Neural progenitor cell (in vitro differentiated cells): ENCODE results near the gene BLOC1S3. TPM values are rescaled to one million over a fixed set of nuclear protein-coding genes. Genes with fewer than 3 reads are reported as not detected.

Experiments
- DNase-seq: peaks from one replicate; pipeline ENCODE4 v3.0.0-alpha.2; 2016; ENCODE audit warnings: low spot score
- H2AFZ ChIP-seq: fragments of 200-600 bp; sonication (generic); replicated peaks from 2 replicates; pipeline ENCODE4 v1.6.1; 2016; ENCODE audit warnings: antibody characterized with exemption
- H3F3A ChIP-seq: fragments of 200-600 bp; sonication (generic); 2 replicates; pipeline ENCODE4 v1.6.1; 2016; ENCODE audit warnings: antibody characterized with exemption, low read depth
- H3K27ac ChIP-seq: fragments of 200-600 bp; sonication (generic); 2 replicates; pipeline ENCODE4 v1.5.1; 2016; ENCODE audit warnings: mild to moderate bottlenecking
- H3K27me3 ChIP-seq: fragments of 200-600 bp; sonication (generic); 2 replicates; pipeline ENCODE4 v1.6.1; 2016; ENCODE audit warnings: mild to moderate bottlenecking, moderate library complexity
- H3K36me3 ChIP-seq: fragments of 200-600 bp; sonication (generic); 2 replicates; pipeline ENCODE4 v1.5.1; 2016
- H3K4me1 ChIP-seq: fragments of 200-600 bp; sonication (generic); 2 replicates; pipeline ENCODE4 v1.6.1; 2016; ENCODE audit warnings: mixed run types
- H3K4me2 ChIP-seq: fragments of 200-600 bp; sonication (generic); 2 replicates; pipeline ENCODE4 v1.6.1; 2016
- H3K4me3 ChIP-seq: fragments of 200-600 bp; sonication (generic); 2 replicates; pipeline ENCODE4 v1.5.1; 2016
- H3K79me2 ChIP-seq: fragments of 200-600 bp; sonication (generic); 2 replicates; pipeline ENCODE4 v1.6.1; 2016; ENCODE audit warnings: low read depth
- H3K9ac ChIP-seq: fragments of 200-600 bp; sonication (generic); 2 replicates; pipeline ENCODE4 v1.6.1; 2016
- H3K9me3 ChIP-seq: fragments of 200-600 bp; sonication (generic); 2 replicates; pipeline ENCODE4 v1.5.1; 2016; ENCODE audit warnings: low read depth
- H4K20me1 ChIP-seq: fragments of 200-600 bp; sonication (generic); 2 replicates; pipeline ENCODE4 v1.6.1; 2016; ENCODE audit warnings: low read depth
- H3K27ac Mint-ChIP-seq: 3 replicates; pipeline ENCODE4 v1.8.0; 2021; ENCODE audit warnings: mixed read lengths
- H3K27me3 Mint-ChIP-seq: 2 replicates; pipeline ENCODE4 v1.8.0; 2022; ENCODE audit warnings: low read depth, mild to moderate bottlenecking, inconsistent platforms, moderate library complexity, mixed read lengths; ENCODE audit not compliant: insufficient read depth
- H3K36me3 Mint-ChIP-seq: 3 replicates; pipeline ENCODE4 v1.8.0; 2021; ENCODE audit warnings: mixed read lengths
- H3K4me1 Mint-ChIP-seq: 3 replicates; pipeline ENCODE4 v1.8.0; 2021; ENCODE audit warnings: mixed read lengths
- H3K4me3 Mint-ChIP-seq: 3 replicates; pipeline ENCODE4 v1.8.0; 2021; ENCODE audit warnings: mild to moderate bottlenecking, moderate library complexity, mixed read lengths
- H3K9me3 Mint-ChIP-seq: 3 replicates; pipeline ENCODE4 v1.8.0; 2020; ENCODE audit warnings: mixed read lengths
- EZH2 ChIP-seq: fragments of 200-600 bp; sonication (generic); IDR thresholded peaks from 2 replicates; pipeline ENCODE4 v1.6.1; 2017; ENCODE audit warnings: antibody characterized with exemption, mild to moderate bottlenecking, moderate library complexity
- EZH2phosphoT487 ChIP-seq: fragments of 200-600 bp; sonication (generic); IDR thresholded peaks from 2 replicates; pipeline ENCODE4 v1.6.1; 2017; ENCODE audit warnings: antibody characterized with exemption
- total RNA-seq: library from RNA; depleted of rRNA; stranded (reverse); fragments of >200 nt; gene quantifications from 2 replicates; pipeline ENCODE4 v1.2.3, GENCODE V29; 2015; ENCODE audit warnings: low replicate concordance
- TF ChIP-seq, protein P1 (sequence below): fragments of 200-600 bp; sonication (generic); IDR thresholded peaks from 2 replicates; pipeline ENCODE4 v1.5.1; 2017; ENCODE audit warnings: antibody characterized with exemption, mild to moderate bottlenecking

Gene BLOC1S3
- total RNA-seq, 1 donor from 2014 or later = 2.0 TPM

DNA sequence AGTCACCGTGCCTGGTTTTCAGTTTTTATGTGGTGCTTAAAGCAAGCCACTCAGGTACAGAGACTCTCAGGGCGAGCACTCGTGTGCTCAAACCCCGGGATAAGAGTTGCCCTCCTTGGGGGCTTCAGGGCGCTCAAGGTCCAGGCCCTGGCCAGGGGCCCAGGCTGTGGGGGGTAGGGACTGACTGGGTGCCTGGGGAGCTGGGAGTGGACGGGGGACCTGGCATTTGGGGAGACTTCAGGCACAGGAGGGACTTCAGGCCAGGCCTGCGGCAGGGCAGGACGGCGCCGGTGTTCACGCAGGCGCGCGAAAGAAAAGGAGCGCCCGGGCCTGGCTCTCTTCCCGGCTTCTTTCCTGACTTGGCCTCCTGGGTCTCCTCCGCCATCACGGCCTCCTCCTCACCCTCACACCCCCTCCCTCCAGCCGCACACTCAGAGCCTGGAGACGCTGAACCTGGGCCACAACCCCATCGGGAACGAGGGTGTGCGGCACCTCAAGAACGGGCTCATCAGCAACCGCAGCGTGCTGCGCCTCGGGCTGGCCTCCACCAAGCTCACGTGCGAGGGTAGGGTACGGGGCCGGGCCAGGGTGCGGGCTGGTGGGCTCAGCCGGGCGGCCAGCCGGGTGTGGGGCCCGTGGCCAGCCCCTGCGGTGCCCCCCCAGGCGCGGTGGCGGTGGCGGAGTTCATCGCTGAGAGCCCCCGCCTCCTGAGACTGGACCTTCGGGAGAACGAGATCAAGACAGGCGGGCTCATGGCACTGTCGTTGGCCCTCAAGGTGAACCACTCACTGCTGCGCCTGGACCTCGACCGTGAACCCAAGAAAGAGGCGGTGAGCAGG, 33.9 kb upstream of the BLOC1S3 start:
- Mint-ChIP-seq H3K27me3 (peaks cover 8% of the 10 kb centered on the region), H3K27ac (no peak overlapping the region), H3K4me1 (no peaks in the 10 kb centered on the region), H3K4me3 (no peak overlapping the region), H3K9me3 (no peaks in the 10 kb centered on the region), H3K36me3 (peaks cover 7% of the 10 kb centered on the region)
- no peak overlapping the region for H3K27ac ChIP-seq
- H3K4me1 ChIP-seq = no peaks in the 10 kb centered on the region
- no peak overlapping the region for H3K9ac ChIP-seq
- no peaks in the 10 kb centered on the region for H3K79me2 ChIP-seq
- H2AFZ ChIP-seq = no peak overlapping the region
- peaks cover 6% of the 10 kb centered on the region for H4K20me1 ChIP-seq
- H3K4me3 ChIP-seq = no peak overlapping the region
- H3K9me3 ChIP-seq = no peaks in the 10 kb centered on the region
- H3K27me3 ChIP-seq = no peaks in the 10 kb centered on the region
- no peak for DNase-seq
- no peak overlapping the region for H3K4me2 ChIP-seq
- no peaks in the 10 kb centered on the region for H3F3A ChIP-seq
- no peaks in the 10 kb centered on the region for H3K36me3 ChIP-seq
- TF ChIP-seq EZH2 = no peak
- no peak for TF ChIP-seq EZH2phosphoT487
- TF ChIP-seq, protein P1, sequence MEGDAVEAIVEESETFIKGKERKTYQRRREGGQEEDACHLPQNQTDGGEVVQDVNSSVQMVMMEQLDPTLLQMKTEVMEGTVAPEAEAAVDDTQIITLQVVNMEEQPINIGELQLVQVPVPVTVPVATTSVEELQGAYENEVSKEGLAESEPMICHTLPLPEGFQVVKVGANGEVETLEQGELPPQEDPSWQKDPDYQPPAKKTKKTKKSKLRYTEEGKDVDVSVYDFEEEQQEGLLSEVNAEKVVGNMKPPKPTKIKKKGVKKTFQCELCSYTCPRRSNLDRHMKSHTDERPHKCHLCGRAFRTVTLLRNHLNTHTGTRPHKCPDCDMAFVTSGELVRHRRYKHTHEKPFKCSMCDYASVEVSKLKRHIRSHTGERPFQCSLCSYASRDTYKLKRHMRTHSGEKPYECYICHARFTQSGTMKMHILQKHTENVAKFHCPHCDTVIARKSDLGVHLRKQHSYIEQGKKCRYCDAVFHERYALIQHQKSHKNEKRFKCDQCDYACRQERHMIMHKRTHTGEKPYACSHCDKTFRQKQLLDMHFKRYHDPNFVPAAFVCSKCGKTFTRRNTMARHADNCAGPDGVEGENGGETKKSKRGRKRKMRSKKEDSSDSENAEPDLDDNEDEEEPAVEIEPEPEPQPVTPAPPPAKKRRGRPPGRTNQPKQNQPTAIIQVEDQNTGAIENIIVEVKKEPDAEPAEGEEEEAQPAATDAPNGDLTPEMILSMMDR = no peak

DNA sequence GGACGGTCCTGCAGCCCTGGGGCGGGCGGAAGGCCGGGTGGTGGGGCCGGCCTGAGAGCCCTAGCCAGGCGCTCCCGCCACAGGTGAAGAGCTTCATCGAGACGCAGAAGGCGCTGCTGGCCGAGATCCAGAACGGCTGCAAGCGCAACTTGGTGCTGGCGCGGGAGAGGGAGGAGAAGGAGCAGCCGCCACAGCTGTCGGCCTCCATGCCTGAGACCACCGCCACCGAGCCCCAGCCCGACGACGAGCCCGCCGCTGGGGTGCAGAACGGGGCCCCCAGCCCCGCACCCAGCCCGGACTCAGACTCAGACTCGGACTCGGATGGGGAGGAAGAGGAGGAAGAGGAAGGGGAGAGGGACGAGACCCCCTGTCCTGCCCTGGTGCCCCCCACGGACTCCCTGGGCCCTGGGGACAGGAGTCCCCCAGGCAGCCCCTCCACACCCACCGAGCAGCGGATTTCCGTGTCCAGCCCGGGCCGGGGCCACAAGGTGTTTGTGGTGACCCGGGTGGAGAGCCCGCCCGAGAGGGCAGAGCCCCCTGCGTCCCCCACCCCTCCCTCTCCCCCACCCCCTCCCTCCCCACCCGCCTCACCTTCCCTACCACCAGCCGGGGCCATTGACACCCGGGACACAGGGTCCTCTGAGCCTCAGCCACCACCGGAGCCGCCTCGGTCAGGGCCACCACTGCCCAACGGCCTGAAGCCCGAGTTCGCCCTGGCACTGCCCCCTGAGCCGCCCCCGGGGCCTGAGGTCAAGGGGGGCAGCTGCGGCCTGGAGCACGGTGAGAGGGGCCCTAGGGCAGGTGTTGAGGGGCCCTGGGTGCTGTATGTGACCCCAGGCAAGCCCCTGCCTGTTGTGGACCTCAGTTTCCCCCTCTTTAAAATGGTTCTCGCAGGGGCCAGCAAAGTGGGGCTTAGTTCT, 33.1 kb upstream of the BLOC1S3 start:
- H3K4me3 ChIP-seq = no peak overlapping the region
- Mint-ChIP-seq H3K27ac (no peak overlapping the region), H3K4me3 (no peak overlapping the region), H3K9me3 (no peaks in the 10 kb centered on the region), H3K4me1 (no peaks in the 10 kb centered on the region), H3K36me3 (peaks cover 7% of the 10 kb centered on the region), H3K27me3 (peaks cover 12% of the 10 kb centered on the region)
- no peak for TF ChIP-seq EZH2
- no peak for TF ChIP-seq EZH2phosphoT487
- TF ChIP-seq, protein P1 = no peak
- no peak for DNase-seq
- H4K20me1 ChIP-seq = peaks cover 2% of the 10 kb centered on the region
- no peak overlapping the region for H3K27ac ChIP-seq
- no peak overlapping the region for H3K9ac ChIP-seq
- H3F3A ChIP-seq = no peaks in the 10 kb centered on the region
- no peaks in the 10 kb centered on the region for H3K4me1 ChIP-seq
- no peak overlapping the region for H3K4me2 ChIP-seq
- peaks cover under 1% of the 10 kb centered on the region for H3K27me3 ChIP-seq
- H3K79me2 ChIP-seq = no peaks in the 10 kb centered on the region
- H3K9me3 ChIP-seq = no peaks in the 10 kb centered on the region
- H3K36me3 ChIP-seq = no peaks in the 10 kb centered on the region
- H2AFZ ChIP-seq = no peak overlapping the region

DNA sequence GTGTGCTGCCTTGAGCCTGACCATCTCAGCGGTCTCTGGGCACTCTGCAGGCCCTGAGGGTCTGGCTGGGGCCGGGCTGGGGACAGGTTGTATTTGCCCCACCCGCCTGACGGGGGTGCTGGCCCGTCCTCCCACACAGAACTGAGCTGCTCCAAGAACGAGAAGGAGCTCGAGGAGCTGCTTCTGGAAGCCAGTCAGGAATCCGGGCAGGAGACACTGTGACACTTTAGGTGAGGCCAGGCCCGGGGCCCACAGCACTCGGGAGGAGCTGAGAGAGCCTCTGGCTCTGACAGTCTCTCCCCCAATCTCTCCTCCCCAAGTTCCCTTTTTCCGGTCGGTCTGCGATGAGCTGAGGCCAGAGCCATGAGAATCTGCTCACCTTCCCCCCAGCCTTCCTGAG, 32.3 kb upstream of the BLOC1S3 start:
- H3K27ac Mint-ChIP-seq = no peak overlapping the region
- H3K9ac ChIP-seq = no peak overlapping the region
- H3K4me2 ChIP-seq = no peak overlapping the region
- no peak overlapping the region for H2AFZ ChIP-seq
- no peak overlapping the region for H3K27ac ChIP-seq
- H3K4me1 ChIP-seq = no peaks in the 10 kb centered on the region
- no peaks in the 10 kb centered on the region for H3K36me3 ChIP-seq
- no peaks in the 10 kb centered on the region for H3K9me3 ChIP-seq
- H3F3A ChIP-seq = no peaks in the 10 kb centered on the region
- peaks cover 12% of the 10 kb centered on the region for H3K27me3 Mint-ChIP-seq
- TF ChIP-seq EZH2phosphoT487 (no peak), EZH2 (no peak)
- TF ChIP-seq, protein P1 = no peak
- H3K9me3 Mint-ChIP-seq = no peaks in the 10 kb centered on the region
- no peak overlapping the region for H3K4me3 Mint-ChIP-seq
- H3K27me3 ChIP-seq = peaks cover 8% of the 10 kb centered on the region
- no peak overlapping the region for H3K4me3 ChIP-seq
- H3K4me1 Mint-ChIP-seq = no peaks in the 10 kb centered on the region
- H4K20me1 ChIP-seq = no peaks in the 10 kb centered on the region
- DNase-seq = no peak
- peaks cover 7% of the 10 kb centered on the region for H3K36me3 Mint-ChIP-seq
- H3K79me2 ChIP-seq = no peaks in the 10 kb centered on the region
